HG02852 (cell line): ENCODE data around the gene RFX4.

ENCODE experiments used
- ATAC-seq: cut with Tn5 transposase; IDR thresholded peaks from one replicate; pipeline ENCODE4 v1.9.1; 2021; ENCODE audit warnings: mild to moderate bottlenecking, moderate library complexity; ENCODE audit not compliant: unreplicated experiment

Gene RFX4

DNA sequence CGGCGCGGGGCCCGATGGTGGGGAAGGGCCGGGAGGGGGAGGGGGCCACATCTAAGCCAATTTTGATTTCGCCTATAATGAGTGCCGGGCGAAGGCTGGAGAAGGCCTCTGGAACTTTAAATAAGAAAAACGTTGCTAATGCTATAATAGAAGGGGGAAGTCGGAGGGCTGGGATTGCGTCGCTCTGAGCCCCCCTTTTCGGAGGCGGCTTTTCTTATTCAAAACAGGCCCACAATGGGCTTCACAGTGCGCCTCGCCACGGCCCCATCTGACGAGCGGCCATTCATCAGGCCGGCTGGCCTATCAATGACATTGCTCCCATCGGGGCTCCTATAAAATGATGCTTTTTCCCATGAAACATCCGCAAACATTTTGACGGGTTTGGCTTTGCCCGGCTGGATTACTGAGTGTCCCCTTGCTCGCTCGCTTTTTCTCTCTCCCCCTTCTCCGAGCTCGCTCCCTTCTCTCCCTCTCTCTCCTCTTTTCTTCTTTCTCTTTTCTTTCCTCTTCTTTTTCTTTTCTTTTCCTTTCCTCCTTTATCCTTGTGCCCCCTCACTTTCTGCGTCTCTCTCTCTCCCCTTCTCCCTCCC lies at the start of gene RFX4:
TSS of gene RFX4 (plus strand) at position 364 of the 590 bp plus-strand sequence. CDS start 317 bp downstream, outside the sequence.
- no peak for ATAC-seq

DNA sequence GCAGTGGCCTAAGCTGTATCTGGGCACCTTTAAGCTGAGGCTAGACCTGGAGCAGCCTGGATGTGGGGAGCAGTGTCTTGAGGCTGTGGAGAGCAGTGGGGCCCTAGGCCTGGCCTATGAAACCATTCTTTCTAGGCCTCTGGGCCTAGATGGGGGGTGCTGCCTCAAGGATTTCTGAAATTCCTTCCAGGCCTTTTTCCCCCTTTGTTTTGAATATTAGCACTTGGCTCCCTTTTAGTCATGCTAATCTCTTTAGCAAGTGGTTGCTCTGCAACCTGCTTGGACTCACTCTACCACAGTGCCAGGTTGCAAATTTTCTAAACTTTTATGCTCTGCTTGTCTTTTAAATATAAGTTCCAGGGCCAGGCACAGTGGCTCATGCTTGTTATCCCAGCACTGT lies 41.6 kb upstream of the RFX4 start:
- ATAC-seq: no peak

DNA sequence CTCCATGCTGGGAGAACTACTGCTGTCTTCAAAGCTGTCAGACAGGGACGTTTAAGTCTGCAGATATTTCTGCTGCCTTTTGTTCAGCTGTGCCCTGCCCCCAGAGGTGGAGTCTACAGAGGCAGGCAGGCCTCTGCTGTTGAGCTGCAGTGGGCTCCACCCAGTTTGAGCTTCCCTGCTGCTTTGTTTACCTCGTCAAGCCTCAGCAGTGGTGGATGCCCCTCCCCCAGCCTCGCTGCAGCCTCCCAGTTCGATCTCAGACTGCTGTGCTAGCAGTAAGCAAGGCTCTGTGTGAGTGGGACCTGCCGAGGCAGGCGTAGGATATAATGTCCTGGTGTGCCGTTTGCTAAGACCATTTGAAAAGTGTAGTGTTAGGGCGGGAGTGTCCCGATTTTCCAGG lies 31.4 kb upstream of the RFX4 start:
- ATAC-seq: no peak

DNA sequence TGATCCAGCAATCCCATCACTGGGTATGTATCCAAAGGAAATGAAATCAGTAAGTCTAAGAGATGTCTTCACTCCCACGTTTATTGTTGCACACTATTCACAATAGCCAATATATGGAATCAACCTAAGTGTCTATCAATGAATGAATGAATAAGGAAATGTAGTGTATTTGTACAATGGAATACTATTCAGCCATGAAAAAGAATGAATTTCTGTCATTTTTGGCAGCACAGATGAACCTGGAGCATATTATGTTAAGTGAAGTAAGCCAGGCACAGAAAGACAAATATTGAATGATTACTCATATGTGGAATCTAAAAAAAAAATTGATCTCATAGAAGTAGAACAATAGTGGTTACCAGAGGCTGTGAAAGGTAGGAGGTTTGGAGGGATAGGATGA lies 30.6 kb upstream of the RFX4 start:
- ATAC-seq: no peak

DNA sequence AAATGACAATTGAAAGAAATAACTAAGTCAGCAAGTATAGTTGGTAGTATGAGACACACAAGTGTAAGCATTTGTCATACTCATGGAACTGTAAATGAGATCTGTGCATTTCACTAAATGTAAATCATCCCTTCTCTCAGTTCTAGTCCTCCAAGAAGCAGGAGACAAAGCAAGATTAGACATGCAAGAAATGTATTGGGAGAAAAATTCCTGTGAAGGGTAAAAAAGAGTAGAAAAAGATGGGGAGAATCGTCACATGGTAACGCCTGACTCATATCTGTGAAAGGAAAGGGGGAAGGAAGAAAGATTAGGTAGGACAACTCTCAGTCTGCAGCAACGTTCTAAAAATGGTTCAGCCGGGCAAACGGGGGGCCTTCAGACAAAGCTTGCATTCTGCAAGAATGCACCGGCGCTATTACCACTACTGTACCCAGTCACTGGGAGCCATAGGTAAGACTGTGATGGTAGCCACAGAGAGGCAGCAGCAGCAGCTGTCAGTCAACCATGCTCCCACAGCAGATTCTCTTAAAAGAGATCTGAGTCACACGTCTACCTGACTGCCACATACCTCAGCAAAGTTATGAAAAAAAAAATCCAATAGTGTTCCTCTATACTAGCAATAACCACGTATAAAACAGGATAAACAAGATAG lies 18.0 kb upstream of the RFX4 start:
- ATAC-seq: no peak

DNA sequence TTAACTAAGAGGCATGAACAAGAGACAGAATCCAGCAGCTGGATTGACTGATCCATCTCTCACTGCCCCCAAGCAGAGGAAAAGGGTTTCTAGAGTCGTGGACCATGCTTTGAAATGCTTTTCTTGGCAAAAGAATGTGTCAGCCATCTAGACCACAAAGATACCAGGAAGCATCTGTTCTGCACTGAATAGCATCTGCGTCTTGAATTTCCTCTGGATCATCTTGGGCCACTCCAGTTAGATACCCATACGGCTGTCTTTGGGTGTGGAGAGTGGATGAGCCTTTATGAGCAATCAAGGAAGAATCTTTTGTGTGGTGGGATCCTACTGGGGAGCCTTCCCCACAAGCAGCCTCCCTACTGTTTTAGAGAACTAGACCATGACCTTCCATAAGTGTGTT lies 16.0 kb upstream of the RFX4 start:
- ATAC-seq: no peak

DNA sequence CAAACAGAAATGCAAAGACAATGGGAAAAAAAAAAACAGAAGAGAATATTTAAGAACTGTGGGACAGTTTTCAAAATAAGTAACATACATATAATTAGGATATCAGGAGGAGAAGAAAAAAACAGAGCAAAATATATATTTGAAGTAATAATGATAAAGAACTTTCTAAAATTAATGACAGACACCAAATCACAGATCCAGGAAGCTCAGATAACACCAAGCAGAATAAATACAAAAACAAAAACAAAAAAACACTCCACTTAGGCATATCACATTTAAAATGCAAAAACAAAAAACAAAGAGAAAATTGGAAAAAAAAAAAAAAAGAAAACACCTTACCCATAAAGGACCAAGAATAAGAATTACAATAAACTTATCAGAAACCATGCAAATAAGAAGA lies 9.6 kb upstream of the RFX4 start:
- ATAC-seq: no peak

DNA sequence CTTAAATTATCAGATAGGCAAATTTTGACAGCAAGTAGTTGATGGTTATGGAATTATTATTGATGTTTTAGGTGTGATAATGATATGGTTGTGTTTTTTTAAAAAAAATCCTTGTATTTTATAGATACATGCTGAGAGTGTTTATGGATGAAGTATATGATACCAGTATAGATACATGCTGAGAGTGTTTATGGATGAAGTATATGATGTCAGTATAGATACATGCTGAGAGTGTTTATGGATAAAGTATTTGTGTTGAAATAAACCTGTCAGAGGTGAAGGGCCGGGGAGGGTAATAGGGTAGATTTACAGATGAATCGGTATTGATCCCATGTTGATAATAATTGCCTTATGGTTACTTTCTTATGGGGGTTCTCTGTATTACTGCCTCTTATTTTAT lies 6.0 kb upstream of the RFX4 start:
- no peak for ATAC-seq

DNA sequence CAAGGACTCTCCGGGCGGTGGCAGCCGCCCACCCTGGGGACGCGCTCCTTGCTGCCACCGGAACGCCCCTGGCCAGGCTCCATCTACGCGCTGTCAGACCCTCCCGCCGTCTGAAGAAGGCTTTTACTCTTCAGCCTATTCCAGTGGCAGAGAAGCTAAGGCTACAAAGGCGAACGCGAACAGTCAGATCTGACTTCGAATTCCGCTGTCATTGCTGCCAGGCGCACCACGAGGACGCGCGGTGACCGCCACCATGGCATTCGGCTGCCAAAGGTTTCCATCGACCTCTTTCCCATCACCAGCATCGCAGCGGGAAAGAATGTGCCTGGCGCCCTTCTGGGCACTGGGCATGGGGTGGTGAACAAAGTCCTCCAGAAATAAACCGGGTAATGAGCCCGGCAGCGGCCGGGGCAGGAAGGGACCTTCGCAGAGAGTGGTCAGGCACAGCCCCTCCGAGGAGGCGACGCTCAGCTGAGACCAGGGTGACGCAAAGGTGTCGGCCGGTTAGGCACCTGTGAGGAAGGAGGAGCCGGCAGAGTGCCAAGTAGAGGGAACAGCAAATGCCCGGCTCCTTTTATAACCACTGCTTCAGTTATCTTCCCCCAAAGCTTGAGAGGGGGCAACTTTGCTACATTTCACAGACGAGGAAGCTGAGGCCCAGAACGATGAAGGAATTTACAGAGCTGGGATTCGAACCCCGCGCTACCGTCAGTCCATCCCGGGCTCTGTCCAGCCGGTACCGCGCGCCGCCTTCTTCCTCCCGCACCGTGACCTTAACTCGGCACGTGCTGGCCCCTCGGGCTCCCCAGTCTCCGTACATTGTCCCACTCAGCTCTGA lies 1.9 kb upstream of the RFX4 start:
- ATAC-seq: no peak

DNA sequence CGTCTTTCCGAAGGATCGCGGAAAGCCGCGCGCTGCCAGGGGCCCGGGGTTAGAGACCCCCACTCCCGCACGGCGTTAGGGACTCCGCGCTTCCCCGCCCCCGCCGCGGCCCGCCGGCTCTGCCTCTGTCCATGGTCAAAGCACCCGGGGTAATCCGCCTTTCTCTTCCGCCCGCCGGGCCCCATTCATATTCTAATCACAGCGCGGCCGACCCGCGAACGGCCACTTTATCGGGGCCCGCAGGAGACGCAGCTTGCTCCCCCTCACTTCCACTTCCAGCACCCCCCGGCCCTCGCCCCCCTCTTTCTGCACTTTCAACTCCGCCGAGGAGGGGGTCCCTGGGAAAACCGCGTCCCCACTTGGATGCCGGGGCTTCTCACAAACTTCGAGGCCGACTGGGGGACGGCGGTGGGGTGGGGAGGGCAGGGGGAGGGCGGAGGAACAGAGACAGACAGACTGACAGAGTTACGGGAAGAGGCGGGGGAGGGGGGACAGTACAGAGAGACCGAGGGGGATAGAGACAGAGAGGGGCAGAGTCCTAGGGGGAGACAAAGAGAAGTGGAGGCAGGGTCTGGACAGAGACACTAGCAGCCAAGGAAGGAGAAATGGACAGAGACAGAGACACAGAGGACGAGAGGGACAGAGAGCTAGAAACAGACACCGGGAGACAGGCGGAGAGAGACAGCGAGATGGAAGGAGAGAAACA lies 1.1 kb upstream of the RFX4 start:
- ATAC-seq: no peak

DNA sequence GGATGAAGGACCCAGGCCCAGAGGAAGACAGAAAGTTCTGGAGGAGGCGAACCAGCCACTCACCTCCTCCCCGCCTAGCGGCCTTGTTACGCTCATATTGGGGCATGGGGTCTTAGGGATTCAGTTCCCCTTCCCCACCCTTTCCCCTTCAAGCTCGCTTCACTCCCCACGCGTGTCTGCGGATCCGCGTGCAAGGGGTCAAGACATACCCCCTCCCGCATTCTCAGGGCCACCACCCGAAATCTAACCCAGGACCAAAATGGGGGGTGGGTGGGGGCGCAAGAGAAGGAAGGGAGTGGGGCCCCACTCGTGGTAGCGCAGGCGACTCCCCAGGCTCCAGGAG lies 584 bp upstream of the RFX4 start:
- no peak for ATAC-seq

DNA sequence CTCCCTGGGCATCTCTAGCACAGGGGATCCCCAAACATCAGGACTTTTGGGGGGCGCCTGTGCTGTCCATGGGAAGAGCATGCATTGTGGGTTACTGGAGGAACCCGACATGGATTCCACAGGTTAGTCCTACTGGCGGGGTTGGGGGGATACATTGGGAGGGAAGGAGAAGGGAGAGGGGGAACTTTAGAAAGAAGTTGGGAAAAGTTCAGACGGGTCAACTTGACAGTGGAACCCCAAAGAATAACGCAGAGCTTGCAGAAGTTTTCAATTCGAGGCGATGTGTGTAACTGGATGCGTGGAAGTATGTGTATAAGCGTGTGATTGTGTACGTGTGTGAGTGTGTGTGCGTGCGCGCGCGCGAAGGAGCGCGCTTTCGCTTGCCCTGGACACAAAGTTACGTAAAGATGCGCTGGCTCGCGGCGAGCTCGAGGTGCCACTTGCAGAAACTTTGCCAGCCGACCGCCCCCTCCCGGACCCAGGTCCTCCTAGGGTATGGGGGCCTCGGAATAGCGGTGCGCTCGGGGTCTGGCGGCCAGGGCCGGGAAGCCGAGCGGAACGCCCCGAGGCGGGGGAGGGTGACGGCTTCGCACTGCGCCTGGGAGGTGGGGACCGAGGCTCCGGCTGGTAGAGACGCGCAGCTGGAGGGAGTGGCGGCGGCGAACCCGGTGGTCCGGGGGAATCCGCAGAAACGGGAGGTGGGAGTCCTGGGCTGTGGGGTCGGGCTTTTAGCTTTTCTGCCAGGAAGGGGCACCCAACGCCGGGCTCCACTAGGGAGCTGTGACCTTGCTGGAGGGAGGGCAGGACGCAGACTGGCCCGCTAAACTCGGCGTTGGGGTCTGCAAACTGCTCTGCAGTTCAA lies 669 bp downstream of the RFX4 start:
- ATAC-seq: no peak

DNA sequence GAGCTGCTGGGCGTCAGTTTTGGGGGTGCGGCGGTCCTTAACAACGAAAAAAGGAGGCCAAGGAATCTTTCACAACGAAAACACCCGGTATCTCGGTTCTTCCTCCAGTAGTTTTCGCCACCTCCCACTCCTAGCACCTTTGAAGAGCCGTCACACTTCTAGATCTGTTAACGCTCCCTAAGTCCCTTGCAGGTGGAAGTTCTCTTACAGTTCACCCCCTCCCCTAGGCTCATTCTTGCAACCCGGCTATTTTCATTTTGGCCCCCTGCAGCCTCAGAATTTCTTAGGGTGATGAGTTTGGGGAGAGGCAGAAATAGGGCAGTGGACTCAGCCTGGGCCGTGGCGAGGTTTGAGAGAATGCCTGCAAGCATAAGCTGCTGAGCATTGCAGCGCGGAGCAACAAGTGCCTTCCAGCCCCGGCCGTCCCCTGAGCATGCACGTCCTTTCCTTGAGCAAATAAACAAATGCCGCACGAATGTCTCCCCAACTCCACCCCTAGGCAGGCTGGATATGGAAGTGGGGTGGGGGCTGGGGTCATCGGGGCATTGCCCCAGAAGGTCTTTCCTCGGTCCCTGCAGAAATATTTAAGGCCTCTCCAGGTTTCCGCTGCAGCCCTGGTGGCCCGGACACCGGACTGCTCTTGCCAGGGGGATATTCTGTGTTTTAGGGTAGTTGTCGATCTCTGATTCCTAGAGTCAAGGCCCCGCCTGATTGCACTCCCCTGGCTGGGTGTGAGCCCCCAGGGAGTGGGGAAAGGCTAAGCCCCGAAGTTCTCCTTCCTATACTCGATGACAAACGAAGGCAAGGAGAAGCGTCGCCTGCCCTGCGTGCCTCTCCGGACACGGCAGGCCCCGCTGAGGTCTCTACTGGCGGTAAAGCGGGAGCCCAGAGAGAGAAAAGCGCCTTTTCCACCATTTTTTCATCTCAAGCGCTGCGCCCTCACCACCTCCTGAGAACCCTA lies 1.6 kb downstream of the RFX4 start:
- ATAC-seq: no peak

DNA sequence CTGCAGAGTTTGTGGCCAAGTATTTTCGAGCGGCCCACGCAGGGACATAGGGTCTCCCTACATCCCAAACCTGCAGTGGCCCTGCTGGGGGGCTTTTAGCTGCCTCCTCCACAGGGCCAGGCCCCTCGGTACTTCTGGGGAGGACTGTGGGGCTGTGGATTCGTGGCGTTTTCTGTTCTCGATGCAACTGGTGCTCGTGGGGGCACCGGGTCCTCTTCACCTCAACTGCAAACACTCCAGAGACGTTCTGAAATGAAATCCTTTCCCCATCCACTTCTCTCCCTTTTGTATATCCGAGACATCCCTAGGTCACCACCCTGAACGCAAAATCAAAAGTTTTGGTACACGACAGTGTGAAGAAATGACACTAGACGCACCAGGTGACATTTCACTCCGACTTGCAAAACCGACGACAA lies 2.3 kb downstream of the RFX4 start:
- ATAC-seq: no peak

DNA sequence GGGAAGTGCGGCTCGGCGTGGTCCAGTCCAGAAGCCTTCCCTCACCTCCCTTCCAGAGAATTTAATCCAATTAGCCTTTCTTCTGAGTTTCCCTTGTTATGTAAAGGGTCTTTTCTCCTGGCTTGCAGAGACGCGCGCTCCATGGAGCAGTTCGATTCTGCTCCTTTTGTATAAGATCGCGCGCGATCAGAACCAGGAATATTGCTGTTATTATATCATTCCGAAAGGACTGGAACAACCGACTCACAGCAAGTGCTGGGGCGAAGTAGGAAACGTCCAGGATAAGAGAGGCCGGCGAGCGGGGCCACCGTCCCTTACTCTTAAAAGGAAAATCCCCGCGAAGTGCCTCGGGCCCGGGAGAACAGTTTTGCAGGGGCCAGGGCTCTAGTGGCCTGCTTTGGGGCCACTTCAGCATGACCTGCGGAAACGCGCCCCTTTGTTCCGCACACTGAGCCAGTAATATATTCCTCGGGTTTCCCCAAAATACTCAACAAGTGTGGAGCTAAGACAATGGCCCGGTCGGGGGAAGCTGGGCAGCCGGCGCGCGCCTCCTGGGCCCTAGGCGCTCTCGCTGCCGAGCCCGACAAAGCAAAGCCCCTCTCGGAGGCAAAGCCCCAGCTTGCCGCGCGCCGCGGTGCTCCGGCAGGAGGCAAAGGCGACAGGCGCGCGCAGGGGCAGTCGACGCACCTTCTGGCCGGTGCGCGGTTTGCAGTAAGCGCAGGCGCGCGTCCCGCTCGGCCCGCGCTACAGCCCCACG lies 2.9 kb downstream of the RFX4 start:
- ATAC-seq: no peak

DNA sequence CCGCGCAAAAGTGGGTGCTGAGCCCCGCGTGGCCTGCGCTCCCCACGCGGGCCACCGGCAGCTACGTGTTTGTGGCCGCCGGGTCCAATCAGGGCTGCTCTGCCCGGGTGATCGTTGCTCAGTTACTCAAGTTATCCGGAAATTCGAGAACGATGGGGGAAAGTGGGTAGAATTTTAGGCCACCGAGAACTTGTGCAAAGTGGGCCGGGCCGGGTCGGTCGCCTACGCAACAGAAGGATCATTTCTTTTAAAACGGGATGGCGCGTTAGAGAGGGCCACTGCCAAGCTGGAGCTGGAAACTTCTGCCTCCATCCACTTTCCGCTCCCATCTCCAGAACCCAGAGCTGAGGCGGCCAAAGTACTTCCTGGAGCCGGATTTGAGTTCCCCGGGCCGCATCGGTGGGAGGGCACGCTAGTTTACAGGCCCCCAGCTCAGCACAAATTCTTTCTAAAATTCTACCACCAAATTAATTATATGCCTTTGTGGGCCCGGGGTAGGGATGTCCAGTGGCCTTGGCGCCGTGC lies 3.5 kb downstream of the RFX4 start:
- no peak for ATAC-seq

DNA sequence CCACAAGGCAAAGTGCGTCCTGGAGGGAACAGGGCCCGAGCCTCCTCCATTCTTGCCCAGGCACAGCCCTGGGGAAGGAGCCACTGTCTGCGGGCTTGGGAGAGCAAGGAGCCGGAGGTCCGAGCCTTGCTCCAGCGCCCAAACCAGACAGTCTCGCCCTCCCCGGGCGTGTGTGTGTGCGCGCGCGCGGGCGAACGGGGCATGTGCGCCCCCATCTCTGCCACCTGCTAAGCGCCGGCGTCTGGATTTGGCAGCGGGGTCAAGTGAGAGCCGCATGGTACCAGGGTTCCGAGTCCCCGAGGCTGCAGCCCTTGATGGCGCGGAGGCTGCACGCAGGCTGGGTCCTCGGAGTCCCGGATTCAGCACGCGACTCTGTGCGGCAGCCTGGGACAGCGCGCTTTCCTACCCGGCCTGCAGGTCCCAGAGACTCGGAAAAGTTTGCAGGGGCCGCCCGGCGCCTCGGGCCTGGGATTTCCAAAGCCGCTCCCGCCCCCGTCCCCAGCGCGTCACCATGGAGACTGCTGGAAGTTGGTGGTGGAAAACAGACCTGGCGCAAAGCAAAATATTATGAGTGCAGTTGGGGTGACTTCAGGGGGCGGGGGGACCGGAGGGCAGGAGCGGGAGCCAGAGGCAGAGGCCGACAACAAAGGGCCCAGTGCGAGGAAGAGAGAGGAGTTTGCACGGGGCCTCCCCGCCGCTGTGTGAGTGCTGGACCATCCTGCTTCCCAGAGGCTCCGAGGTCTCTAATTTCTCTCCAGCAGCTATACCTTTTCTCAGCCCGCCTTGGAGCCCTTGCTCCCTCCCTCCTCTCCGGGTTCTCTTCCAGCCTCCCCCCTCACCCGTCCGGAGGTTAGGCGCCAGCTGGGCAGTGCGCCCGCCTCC lies 4.2 kb downstream of the RFX4 start:
- no peak for ATAC-seq

DNA sequence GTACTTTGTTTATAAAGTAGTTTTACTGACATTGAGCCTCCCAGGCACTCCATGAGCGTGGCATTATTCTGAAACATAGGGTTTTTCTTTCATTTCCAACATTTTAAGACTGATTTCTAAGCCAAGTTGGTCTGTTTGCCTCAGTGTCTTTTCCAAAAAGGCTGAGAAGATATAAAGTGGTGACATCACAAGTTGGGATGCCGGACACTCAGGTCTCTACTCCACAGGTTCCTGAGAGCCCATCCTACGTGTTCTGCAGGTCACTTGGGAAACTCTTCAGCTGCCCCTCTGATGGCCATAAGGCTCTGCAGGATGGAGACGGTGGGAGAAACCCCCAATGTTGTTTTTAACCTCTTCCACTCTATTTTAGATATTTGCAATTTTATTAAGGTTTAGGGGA lies 6.0 kb downstream of the RFX4 start:
- ATAC-seq: no peak
